BJ (cell line): Measurements from ENCODE around the gene MRPS34. TPM values are rescaled to one million over a fixed set of nuclear protein-coding genes. Genes with fewer than 3 reads are reported as not detected.
A peak's percentile ranks its signal among the peaks of the same experiment; 100 is the strongest.

Experiments
- CTCF ChIA-PET: fragments of 350-600 bp; formaldehyde crosslinking; extraction: SDS; loops from one replicate; lab custom pipeline; 2021; ENCODE audit warnings: antibody characterized with exemption, inconsistent platforms; lab: Yijun Ruan, JAX
- POLR2A ChIA-PET: fragments of 300-600 bp; sonication (Branson Sonifier 250); formaldehyde crosslinking; extraction: SDS; loops from one replicate; lab custom pipeline; 2021; ENCODE audit warnings: antibody characterized with exemption; lab: Charles Lee
- DNase-seq: peaks from one replicate; pipeline ENCODE4 v3.0.0-alpha.2; 2011; ENCODE audit warnings: low read depth
- H3K27me3 ChIP-seq: 2 replicates; pipeline ENCODE4 v1.6.0; 2011; ENCODE audit warnings: low read length; ENCODE audit not compliant: control insufficient read depth, insufficient read depth
- H3K36me3 ChIP-seq: 2 replicates; pipeline ENCODE4 v1.5.1; 2011; ENCODE audit warnings: low read length; ENCODE audit not compliant: control insufficient read depth, insufficient read depth
- H3K4me3 ChIP-seq: 2 replicates; pipeline ENCODE4 v1.5.1; 2011; ENCODE audit warnings: low read depth, mild to moderate bottlenecking, control low read depth, low read length
- CTCF ChIP-seq: IDR thresholded peaks from 2 replicates; pipeline ENCODE4 v1.5.1; 2011; ENCODE audit warnings: low read depth, mild to moderate bottlenecking, control low read depth, inconsistent platforms, low read length, moderate library complexity; ENCODE audit not compliant: insufficient read depth
- polyA plus RNA-seq: library from polyadenylated mRNA; depleted of rRNA; stranded (reverse); fragments of >200 nt; gene quantifications from 2 replicates; pipeline ENCODE4 v1.2.3, GENCODE V29; 2011

The MRPS34 gene
- polyA plus RNA-seq, 1 experiment, result 69.6 TPM

- ChIA-PET CTCF (interaction anchor here (0.6 to 3.8 kb wide), 2 partner anchors 60 kb away, joined by 3 to 14 read pairs; partner anchors contain the start of gene MAPK8IP3), POLR2A (no interaction called here)
- no peak overlapping the region for H3K4me3 ChIP-seq
- peaks cover 44% of the 10 kb centered on the region for H3K36me3 ChIP-seq
- no peak for TF ChIP-seq CTCF
- H3K27me3 ChIP-seq, result no peaks in the 10 kb centered on the region
- no peak for DNase-seq
Measured at GRCh38 chr16:1766231-1766630, 6.7 kb downstream of the MRPS34 start.

GRCh38 chr16:1765826-1766225 is 7.1 kb downstream of the MRPS34 start:
- Histone ChIP-seq H3K27me3 (no peaks in the 10 kb centered on the region), H3K4me3 (no peak overlapping the region), H3K36me3 (peaks cover 47% of the 10 kb centered on the region)
- DNase-seq, result no peak
- ChIA-PET CTCF (interaction anchor here (1.6 to 3.8 kb wide), 2 partner anchors 16 to 60 kb away, joined by 4 to 14 read pairs; partner anchors contain the start of gene MAPK8IP3), POLR2A (no interaction called here)
- no peak for TF ChIP-seq CTCF

GRCh38 chr16:1764971-1765370 is 8.0 kb downstream of the MRPS34 start:
- POLR2A ChIA-PET, result no interaction called here
- no peak for DNase-seq
- Histone ChIP-seq H3K36me3 (peaks cover 53% of the 10 kb centered on the region), H3K27me3 (no peaks in the 10 kb centered on the region), H3K4me3 (no peak overlapping the region)
- CTCF ChIA-PET, result interaction anchor here (0.6 to 3.8 kb wide), 7 partner anchors 15 to 92 kb away, joined by 3 to 14 read pairs (median 4); partner anchors contain the start of genes MAPK8IP3, NUBP2 and SPSB3
- no peak for TF ChIP-seq CTCF

- ChIA-PET CTCF (interaction anchor here (0.9 to 3.8 kb wide), 7 partner anchors 10 to 58 kb away, joined by 3 to 14 read pairs (median 3); partner anchors contain the start of genes MAPK8IP3, NUBP2 and SPSB3), POLR2A (no interaction called here)
- H3K36me3 ChIP-seq, result peaks cover 52% of the 10 kb centered on the region
- no peaks in the 10 kb centered on the region for H3K27me3 ChIP-seq
- no peak overlapping the region for H3K4me3 ChIP-seq
- peak; percentile 59 for TF ChIP-seq CTCF
- no peak for DNase-seq
Measured at GRCh38 chr16:1763521-1764511, 9.1 kb downstream of the MRPS34 start.
